Naive thymus-derived CD4-positive, alpha-beta T cell (primary cell): ENCODE measurements around the gene KLLN. TPM values are rescaled to one million over a fixed set of nuclear protein-coding genes. Genes with fewer than 3 reads are reported as not detected.
A peak's percentile ranks its signal among the peaks of the same experiment; 100 is the strongest.

Experiments
- ATAC-seq: fragments of 150-1000 bp; cut with Tn5 transposase; 2 replicates; pipeline ENCODE4 v1.10.0; 2021; ENCODE audit warnings: mild to moderate bottlenecking, moderate library complexity
- CTCF ChIA-PET: fragments of 350-600 bp; sonication (Branson Sonifier 250); formaldehyde crosslinking; loops from one replicate; lab custom pipeline; 2021; ENCODE audit warnings: antibody characterized with exemption; lab: Charles Lee
- POLR2A ChIA-PET: fragments of 350-600 bp; sonication (Branson Sonifier 250); formaldehyde crosslinking; loops from one replicate; lab custom pipeline; 2021; ENCODE audit warnings: antibody characterized with exemption, inconsistent platforms; lab: Charles Lee
- DNase-seq, 9 donors: peaks; one replicate each; pipeline versions ENCODE4 v3.0.0 to v3.0.0-alpha.2; 2020 to 2022; ENCODE audit warnings: mixed read lengths in 1 of 9
- H3K27ac ChIP-seq: one replicate; pipeline ENCODE4 v1.7.0; 2013; ENCODE audit warnings: mild to moderate bottlenecking, low read depth, low read length, moderate library complexity
- H3K27me3 ChIP-seq, 2 donors: one replicate each; pipeline ENCODE4 v1.7.0; 2013; ENCODE audit warnings: low read length in 2 of 2, mild to moderate bottlenecking in 2 of 2, moderate library complexity in 2 of 2; ENCODE audit not compliant: control insufficient read depth in 2 of 2, insufficient read depth in 2 of 2
- H3K36me3 ChIP-seq, 3 experiments: 1 replicate in 2 of 3; 2 replicates in 1 of 3; pipeline ENCODE4 v1.7.0; 2013; ENCODE audit warnings: low read length in 3 of 3, mild to moderate bottlenecking in 3 of 3, moderate library complexity in 1 of 3; ENCODE audit not compliant: insufficient read depth in 3 of 3, control insufficient read depth in 2 of 3
- H3K4me1 ChIP-seq, 2 donors: one replicate each; pipeline ENCODE4 v1.7.0; 2013; ENCODE audit warnings: low read length in 2 of 2, mild to moderate bottlenecking in 2 of 2, moderate library complexity in 1 of 2; ENCODE audit not compliant: control insufficient read depth in 2 of 2, insufficient read depth in 2 of 2
- H3K4me3 ChIP-seq: 2 replicates; pipeline ENCODE4 v1.7.0; 2013; ENCODE audit warnings: mild to moderate bottlenecking, low read length
- H3K9me3 ChIP-seq, 3 experiments: 1 replicate in 2 of 3; 2 replicates in 1 of 3; pipeline ENCODE4 v1.7.0; 2013; ENCODE audit warnings: low read length in 3 of 3; ENCODE audit not compliant: control insufficient read depth in 2 of 3
- H3K27ac Mint-ChIP-seq, 9 donors: one replicate each; pipeline ENCODE4 v1.8.0; 2020 to 2022; ENCODE audit warnings: mixed read lengths in 9 of 9, mild to moderate bottlenecking in 8 of 9, moderate library complexity in 5 of 9, inconsistent platforms in 2 of 9
- H3K27me3 Mint-ChIP-seq, 5 donors: one replicate each; pipeline ENCODE4 v1.8.0; 2021 to 2022; ENCODE audit warnings: mixed read lengths in 5 of 5, mild to moderate bottlenecking in 1 of 5
- H3K36me3 Mint-ChIP-seq, 5 donors: one replicate each; pipeline ENCODE4 v1.8.0; 2020 to 2022; ENCODE audit warnings: mixed read lengths in 5 of 5, mild to moderate bottlenecking in 3 of 5, inconsistent platforms in 1 of 5
- H3K4me1 Mint-ChIP-seq, 7 donors: one replicate each; pipeline ENCODE4 v1.8.0; 2020 to 2022; ENCODE audit warnings: mixed read lengths in 7 of 7, mild to moderate bottlenecking in 3 of 7, inconsistent platforms in 1 of 7
- H3K4me3 Mint-ChIP-seq, 10 donors: one replicate each; pipeline ENCODE4 v1.8.0; 2020 to 2022; ENCODE audit warnings: mild to moderate bottlenecking in 10 of 10, mixed read lengths in 10 of 10, moderate library complexity in 6 of 10, inconsistent platforms in 2 of 10
- H3K9me3 Mint-ChIP-seq, 11 donors: one replicate each; pipeline ENCODE4 v1.8.0; 2020 to 2022; ENCODE audit warnings: mixed read lengths in 11 of 11, mild to moderate bottlenecking in 4 of 11, inconsistent platforms in 1 of 11, moderate library complexity in 1 of 11
- intact Hi-C, 2 donors: fragments of 100-400 bp; cut with micrococcal nuclease; formaldehyde crosslinking; loops; one replicate each; pipeline ENCODE4 v1.15.1; 2023
- polyA plus RNA-seq, 2 donors: library from polyadenylated mRNA; unstranded; fragments of 300-500 nt; fragmentation: Illumina TruSeq; gene quantifications; one replicate each; pipeline ENCODE4 v1.2.3, GENCODE V29; 2021
- total RNA-seq, 6 experiments: library from RNA in 5 of 6; stranded (reverse) in 5 of 6; gene quantifications; 1 replicate in 5 of 6; 2 replicates in 1 of 6; pipeline ENCODE4 v1.2.3 and lab custom pipeline; 2021 to 2026

The KLLN gene
- total and polyA plus RNA-seq, 7 experiments from 2014 or later: 0.25 to 1.6 (median 0.68) TPM; not detected in 1

GRCh38 chr10:87880336-87880735 lies 17.0 kb upstream of the KLLN start:
- H3K4me1 ChIP-seq: peaks cover 6 to 8% of the 10 kb centered on the region in 2 donors
- peaks cover 0 to 3% (median 0%) of the 10 kb centered on the region in 3 experiments for H3K36me3 ChIP-seq
- no peaks in the 10 kb centered on the region for H3K9me3 ChIP-seq
- intact Hi-C loops: no loop called here
- no peaks in the 10 kb centered on the region for H3K27me3 ChIP-seq
- ChIA-PET POLR2A (no interaction called here), CTCF (no interaction called here)
- Mint-ChIP-seq H3K27me3 (no peaks in the 10 kb centered on the region), H3K27ac (peak overlapping the region in 1 of 9 donors; percentile 59), H3K4me1 (peaks cover 25 to 76% (median 61%) of the 10 kb centered on the region in 7 donors), H3K4me3 (peak overlapping the region in 1 of 10 donors; percentile 5), H3K9me3 (peaks cover 0 to 16% (median 0%) of the 10 kb centered on the region in 11 donors), H3K36me3 (peaks cover 7 to 40% (median 35%) of the 10 kb centered on the region in 5 donors)
- ATAC-seq (no peak), DNase-seq (no peak)
- no peak overlapping the region for H3K4me3 ChIP-seq
- no peak overlapping the region for H3K27ac ChIP-seq

- H3K36me3 Mint-ChIP-seq: peaks cover 7 to 40% (median 35%) of the 10 kb centered on the region in 5 donors
- H3K4me3 Mint-ChIP-seq: peak overlapping the region in 8 of 10 donors; percentile 1 to 58 (median 16)
- peaks cover 0 to 3% (median 0%) of the 10 kb centered on the region in 3 experiments for H3K36me3 ChIP-seq
- H3K27ac ChIP-seq: no peak overlapping the region
- peaks cover 0 to 16% (median 0%) of the 10 kb centered on the region in 11 donors for H3K9me3 Mint-ChIP-seq
- CTCF ChIA-PET: interaction anchor here (0.7 kb wide), 1 partner anchor 32 kb away, joined by 3 read pairs; no protein-coding TSS in a partner anchor
- H3K4me3 ChIP-seq: no peak overlapping the region
- H3K9me3 ChIP-seq: no peaks in the 10 kb centered on the region
- ATAC-seq (peak; percentile 32), DNase-seq (no peak)
- POLR2A ChIA-PET: interaction anchor here (0.6 kb wide), 1 partner anchor 945 kb away, joined by 3 read pairs; no protein-coding TSS in a partner anchor
- peaks cover 11 to 14% of the 10 kb centered on the region in 2 donors for H3K4me1 ChIP-seq
- H3K4me1 Mint-ChIP-seq: peaks cover 35 to 91% (median 75%) of the 10 kb centered on the region in 7 donors
- intact Hi-C loops: loop anchor here in 1 of 2 donors (1.0 kb wide), 1 partner anchor 8 kb away; no protein-coding TSS in a partner anchor
- H3K27me3 Mint-ChIP-seq: no peaks in the 10 kb centered on the region
- peak overlapping the region in 6 of 9 donors; percentile 5 to 51 (median 10) for H3K27ac Mint-ChIP-seq
- H3K27me3 ChIP-seq: no peaks in the 10 kb centered on the region
These were observed 15.5 kb upstream of the KLLN start for GRCh38 chr10:87878664-87879459.

GRCh38 chr10:87875929-87876571 lies 12.7 kb upstream of the KLLN start:
- Histone ChIP-seq H3K27me3 (no peaks in the 10 kb centered on the region), H3K27ac (no peak overlapping the region), H3K36me3 (peaks cover 0 to 5% (median 0%) of the 10 kb centered on the region in 3 experiments), H3K9me3 (no peaks in the 10 kb centered on the region), H3K4me3 (no peak overlapping the region), H3K4me1 (peaks cover 15 to 17% of the 10 kb centered on the region in 2 donors)
- POLR2A ChIA-PET: interaction anchor here (3.8 kb wide), 1 partner anchor 13 kb away, joined by 22 read pairs; the partner anchor contains the start of genes KLLN and PTEN
- ATAC-seq: no peak
- Mint-ChIP-seq H3K36me3 (peaks cover 7 to 25% (median 20%) of the 10 kb centered on the region in 5 donors), H3K4me3 (peak overlapping the region in 5 of 10 donors; percentile 1 to 53 (median 38)), H3K27ac (peak overlapping the region in 2 of 9 donors; percentile 61 to 80), H3K27me3 (no peaks in the 10 kb centered on the region), H3K4me1 (peaks cover 37 to 94% (median 84%) of the 10 kb centered on the region in 7 donors), H3K9me3 (peaks cover 0 to 6% (median 0%) of the 10 kb centered on the region in 11 donors)
- CTCF ChIA-PET: interaction anchor here (1.9 kb wide), 1 partner anchor 14 kb away, joined by 4 read pairs; no protein-coding TSS in a partner anchor
- no peak for DNase-seq
- intact Hi-C loops: loop anchor here in 1 of 2 donors (1.0 to 2.0 kb wide), 2 partner anchors 8 to 17 kb away; no protein-coding TSS in a partner anchor

- peaks cover 43 to 94% (median 88%) of the 10 kb centered on the region in 7 donors for H3K4me1 Mint-ChIP-seq
- peaks cover 23 to 28% of the 10 kb centered on the region in 2 donors for H3K4me1 ChIP-seq
- no peak for DNase-seq
These were observed 10.3 kb upstream of the KLLN start for GRCh38 chr10:87873656-87874055.

GRCh38 chr10:87872828-87873227 lies 9.5 kb upstream of the KLLN start:
- intact Hi-C loops: loop anchor here in 1 of 2 donors (1.0 to 5.0 kb wide), 2 partner anchors 8 to 34 kb away; no protein-coding TSS in a partner anchor
- Mint-ChIP-seq H3K27me3 (no peaks in the 10 kb centered on the region), H3K36me3 (peaks cover 0 to 13% (median 8%) of the 10 kb centered on the region in 5 donors), H3K4me3 (peak overlapping the region in 8 of 10 donors; percentile 9 to 71 (median 40)), H3K9me3 (no peaks in the 10 kb centered on the region), H3K27ac (peak overlapping the region in 4 of 9 donors; percentile 21 to 62 (median 40)), H3K4me1 (peaks cover 43 to 95% (median 86%) of the 10 kb centered on the region in 7 donors)
- H3K36me3 ChIP-seq: peaks cover 0 to 5% (median 0%) of the 10 kb centered on the region in 3 experiments
- ChIA-PET POLR2A (interaction anchor here (2.9 kb wide), 1 partner anchor 10 kb away, joined by 20 read pairs; the partner anchor contains the start of genes KLLN and PTEN), CTCF (interaction anchor here (0.6 kb wide), 1 partner anchor 791 kb away, joined by 4 read pairs; no protein-coding TSS in a partner anchor)
- no peak overlapping the region for H3K4me3 ChIP-seq
- no peaks in the 10 kb centered on the region for H3K9me3 ChIP-seq
- no peak for DNase-seq
- no peak for ATAC-seq
- peaks cover 23 to 34% of the 10 kb centered on the region in 2 donors for H3K4me1 ChIP-seq
- no peaks in the 10 kb centered on the region for H3K27me3 ChIP-seq
- no peak overlapping the region for H3K27ac ChIP-seq

More at GRCh38 chr10:87873656-87874055, 10.3 kb upstream of the KLLN start:
- Mint-ChIP-seq H3K27me3 (no peaks in the 10 kb centered on the region), H3K9me3 (no peaks in the 10 kb centered on the region), H3K27ac (peak overlapping the region in 2 of 9 donors; percentile 11 to 14), H3K36me3 (peaks cover 2 to 14% (median 8%) of the 10 kb centered on the region in 5 donors), H3K4me3 (peak overlapping the region in 8 of 10 donors; percentile 29 to 72 (median 52))
- H3K27ac ChIP-seq: no peak overlapping the region
- no peak for ATAC-seq
- CTCF ChIA-PET: interaction anchor here (1.6 kb wide), 1 partner anchor 10 kb away, joined by 3 read pairs; the partner anchor contains the start of genes KLLN and PTEN
- no peaks in the 10 kb centered on the region for H3K27me3 ChIP-seq
- peaks cover 0 to 5% (median 0%) of the 10 kb centered on the region in 3 experiments for H3K36me3 ChIP-seq
- intact Hi-C loops: loop anchor here (1.0 to 5.0 kb wide), 3 partner anchors 8 to 34 kb away; no protein-coding TSS in a partner anchor
- POLR2A ChIA-PET: interaction anchor here (3.8 kb wide), 1 partner anchor 10 kb away, joined by 22 read pairs; the partner anchor contains the start of genes KLLN and PTEN
- no peak overlapping the region for H3K4me3 ChIP-seq
- H3K9me3 ChIP-seq: no peaks in the 10 kb centered on the region
